HFFc6 (cell line): ENCODE measurements around the gene GSK3B. TPM values are rescaled to one million over a fixed set of nuclear protein-coding genes. Genes with fewer than 3 reads are reported as not detected.

ENCODE experiments used
- DNase-seq: peaks from one replicate; pipeline ENCODE4 v3.0.0-alpha.2; 2018
- H3K27ac Mint-ChIP-seq: 2 replicates; pipeline ENCODE4 v1.8.0; 2020; ENCODE audit warnings: mild to moderate bottlenecking, mixed read lengths
- H3K27me3 Mint-ChIP-seq: 2 replicates; pipeline ENCODE4 v1.8.0; 2021; ENCODE audit warnings: mild to moderate bottlenecking, moderate library complexity, mixed read lengths; ENCODE audit not compliant: insufficient read depth
- H3K36me3 Mint-ChIP-seq: 2 replicates; pipeline ENCODE4 v1.8.0; 2021; ENCODE audit warnings: low read depth, mixed read lengths
- H3K4me1 Mint-ChIP-seq: 2 replicates; pipeline ENCODE4 v1.8.0; 2020; ENCODE audit warnings: low read depth, mixed read lengths
- H3K4me3 Mint-ChIP-seq: 2 replicates; pipeline ENCODE4 v1.8.0; 2020; ENCODE audit warnings: mild to moderate bottlenecking, moderate library complexity, mixed read lengths
- H3K9me3 Mint-ChIP-seq: 2 replicates; pipeline ENCODE4 v1.8.0; 2020; ENCODE audit warnings: mild to moderate bottlenecking, mixed read lengths
- total RNA-seq, 6 experiments: library from RNA; stranded (reverse); fragmentation: NEBNext Ultra II Directional; extraction: Animal tissue kit (Norgen Biotek cat#: 25700); gene quantifications; 2 replicates in 1 of 6; 3 replicates in 5 of 6; pipeline ENCODE4 v1.2.3, GENCODE V29; 2021
- TF ChIP-seq, protein P1 (sequence below): fragments of 200-600 bp; sonication (generic); IDR thresholded peaks from 2 replicates; pipeline ENCODE4 v1.5.0; 2021; ENCODE audit warnings: antibody characterized with exemption, mild to moderate bottlenecking

GSK3B gene
- total RNA-seq, 6 experiments from 2014 or later = 42.9 to 52.8 (median 49.6) TPM

DNA sequence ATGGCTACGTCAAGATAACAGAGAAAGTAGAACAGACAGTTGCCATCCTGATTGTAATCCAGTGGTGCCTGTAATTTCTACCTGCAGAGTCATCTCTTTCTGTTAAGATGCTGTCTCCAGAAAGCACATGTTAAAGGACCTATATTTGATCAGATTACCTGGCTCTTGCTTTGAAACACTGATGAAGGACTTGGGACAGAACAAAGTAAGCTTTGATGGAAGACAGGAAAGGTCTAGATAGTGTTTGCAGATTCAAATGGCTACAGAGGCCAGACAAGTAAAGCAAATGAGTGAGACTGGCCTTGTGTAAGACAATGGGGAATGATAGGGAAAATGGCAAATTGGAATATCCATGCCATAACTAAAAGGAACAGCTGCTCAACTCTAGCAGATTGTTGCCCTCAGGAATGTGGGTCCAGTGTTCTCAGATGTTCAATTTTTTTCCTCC lies 1.8 kb upstream of the GSK3B start:
- TF ChIP-seq, protein P1, sequence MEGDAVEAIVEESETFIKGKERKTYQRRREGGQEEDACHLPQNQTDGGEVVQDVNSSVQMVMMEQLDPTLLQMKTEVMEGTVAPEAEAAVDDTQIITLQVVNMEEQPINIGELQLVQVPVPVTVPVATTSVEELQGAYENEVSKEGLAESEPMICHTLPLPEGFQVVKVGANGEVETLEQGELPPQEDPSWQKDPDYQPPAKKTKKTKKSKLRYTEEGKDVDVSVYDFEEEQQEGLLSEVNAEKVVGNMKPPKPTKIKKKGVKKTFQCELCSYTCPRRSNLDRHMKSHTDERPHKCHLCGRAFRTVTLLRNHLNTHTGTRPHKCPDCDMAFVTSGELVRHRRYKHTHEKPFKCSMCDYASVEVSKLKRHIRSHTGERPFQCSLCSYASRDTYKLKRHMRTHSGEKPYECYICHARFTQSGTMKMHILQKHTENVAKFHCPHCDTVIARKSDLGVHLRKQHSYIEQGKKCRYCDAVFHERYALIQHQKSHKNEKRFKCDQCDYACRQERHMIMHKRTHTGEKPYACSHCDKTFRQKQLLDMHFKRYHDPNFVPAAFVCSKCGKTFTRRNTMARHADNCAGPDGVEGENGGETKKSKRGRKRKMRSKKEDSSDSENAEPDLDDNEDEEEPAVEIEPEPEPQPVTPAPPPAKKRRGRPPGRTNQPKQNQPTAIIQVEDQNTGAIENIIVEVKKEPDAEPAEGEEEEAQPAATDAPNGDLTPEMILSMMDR = no peak

DNA sequence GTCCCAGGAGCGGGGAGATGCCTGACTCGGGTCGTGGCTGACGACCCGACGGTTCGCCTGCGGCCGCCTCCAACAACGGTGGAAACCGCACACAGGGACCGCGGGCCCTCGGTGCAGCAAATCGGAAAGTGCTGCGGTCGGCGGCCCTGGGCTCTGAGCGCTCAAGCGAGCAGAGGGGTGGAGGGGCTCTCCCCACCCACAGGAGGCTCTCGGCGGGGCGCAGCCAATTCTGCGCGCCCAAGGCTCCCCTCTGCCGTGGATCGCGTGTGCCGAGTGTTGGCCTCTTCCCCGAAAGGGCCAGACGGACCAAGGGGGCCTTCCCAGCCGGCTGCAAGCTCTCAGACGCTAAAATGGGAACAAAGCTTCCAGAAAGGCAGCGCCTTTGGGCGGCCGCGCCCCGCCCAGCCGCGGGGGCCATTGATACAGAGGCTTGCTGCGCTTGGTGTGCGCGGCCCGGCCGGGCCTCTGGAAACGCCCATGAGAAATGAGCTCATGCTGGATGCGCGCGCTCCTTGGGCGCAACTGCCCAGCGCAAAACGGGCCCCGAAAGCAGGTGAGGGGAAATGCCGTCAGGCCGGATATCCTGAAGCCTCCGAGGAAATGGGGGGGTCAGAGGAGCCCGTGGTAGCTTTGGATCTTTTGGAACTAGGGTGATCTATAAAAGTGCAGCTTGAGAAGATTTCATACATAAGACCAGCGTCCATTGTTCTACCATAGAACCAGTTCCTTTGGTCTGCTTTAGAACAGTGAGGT lies 1.2 kb upstream of the GSK3B start:
- Mint-ChIP-seq H3K9me3 (no peaks in the 10 kb centered on the region), H3K27ac (no peak overlapping the region), H3K4me3 (no peak overlapping the region), H3K27me3 (no peaks in the 10 kb centered on the region), H3K4me1 (peaks cover 33% of the 10 kb centered on the region), H3K36me3 (peaks cover 8% of the 10 kb centered on the region)
- TF ChIP-seq, protein P1 = no peak
- peak; percentile 86 for DNase-seq

More for the DNA sequence above, 1.8 kb upstream of the GSK3B start:
- Mint-ChIP-seq H3K4me3 (no peak overlapping the region), H3K4me1 (peaks cover 39% of the 10 kb centered on the region), H3K27me3 (no peaks in the 10 kb centered on the region), H3K27ac (no peak overlapping the region), H3K36me3 (peaks cover 8% of the 10 kb centered on the region), H3K9me3 (no peaks in the 10 kb centered on the region)
- no peak for DNase-seq

DNA sequence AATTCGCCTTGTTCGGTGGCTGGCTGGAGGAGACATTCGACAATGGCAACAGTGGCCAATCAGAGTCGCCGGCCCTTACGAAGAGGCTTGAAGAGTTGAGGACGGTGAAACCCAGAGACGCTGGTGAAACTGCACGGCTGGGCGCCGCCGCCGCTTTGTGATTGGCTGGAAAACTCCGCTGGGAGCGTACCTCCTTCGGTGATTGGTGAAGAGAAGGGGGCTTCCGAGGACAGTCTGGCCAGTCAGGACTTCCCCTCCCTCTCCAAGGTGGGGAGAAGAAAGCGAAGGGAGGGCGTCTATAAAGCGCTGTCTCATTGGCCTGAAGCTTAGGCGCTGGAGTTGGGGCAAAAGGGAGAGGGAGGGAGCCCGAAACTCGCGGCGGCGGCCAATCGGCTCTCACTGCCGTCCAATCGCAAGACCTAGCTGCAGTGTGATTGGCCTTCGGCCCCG lies 554 bp upstream of the GSK3B start:
- H3K4me1 Mint-ChIP-seq = peaks cover 27% of the 10 kb centered on the region

DNA sequence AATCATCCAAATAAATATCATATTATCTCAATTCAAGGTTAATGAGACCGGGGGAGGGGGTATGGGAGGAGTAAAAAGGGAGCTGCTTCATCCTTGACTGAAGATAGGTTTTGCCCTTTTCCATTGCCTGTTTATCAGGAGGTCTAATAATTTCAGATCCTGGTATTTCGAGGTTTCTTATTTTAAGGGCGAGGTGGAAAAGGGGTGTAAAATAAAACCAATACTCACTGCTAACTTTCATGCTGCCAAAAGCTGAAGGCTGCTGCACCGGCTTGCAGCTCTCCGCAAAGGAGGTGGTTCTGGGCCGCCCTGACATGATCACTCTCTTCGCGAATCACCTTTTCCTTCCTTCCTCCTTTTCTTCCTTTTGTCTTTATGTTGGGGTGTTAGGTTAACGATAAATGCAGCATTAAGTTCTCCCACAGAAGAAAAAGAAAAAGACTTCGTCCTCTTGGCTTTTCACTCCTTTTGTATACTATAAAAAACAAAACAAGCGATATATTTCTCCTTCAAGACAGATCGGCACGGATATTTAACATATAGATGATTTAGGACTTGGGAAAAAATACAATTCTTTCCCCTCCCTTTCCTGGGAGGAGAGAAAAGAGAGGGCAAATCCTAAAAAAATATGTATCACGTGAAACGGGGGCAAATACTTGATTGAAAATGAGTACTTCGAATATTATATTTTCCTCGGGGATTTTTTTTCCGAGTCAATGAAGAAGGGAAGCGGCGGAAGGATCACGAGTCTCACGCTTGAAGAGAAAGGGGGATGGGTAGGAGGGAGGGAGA lies 932 bp downstream of the GSK3B start:
- no peaks in the 10 kb centered on the region for H3K9me3 Mint-ChIP-seq
- H3K4me3 Mint-ChIP-seq = no peak overlapping the region
- TF ChIP-seq, protein P1 = no peak
- peaks cover 7% of the 10 kb centered on the region for H3K36me3 Mint-ChIP-seq
- H3K27ac Mint-ChIP-seq = no peak overlapping the region
- no peak for DNase-seq
- H3K27me3 Mint-ChIP-seq = no peaks in the 10 kb centered on the region
- H3K4me1 Mint-ChIP-seq = peaks cover 30% of the 10 kb centered on the region

More for the DNA sequence above, 554 bp upstream of the GSK3B start:
- DNase-seq = peak; percentile 100
- Mint-ChIP-seq H3K9me3 (no peaks in the 10 kb centered on the region), H3K4me3 (no peak overlapping the region), H3K27ac (no peak overlapping the region), H3K27me3 (no peaks in the 10 kb centered on the region), H3K36me3 (peaks cover 8% of the 10 kb centered on the region)
- TF ChIP-seq, protein P1 = no peak

DNA sequence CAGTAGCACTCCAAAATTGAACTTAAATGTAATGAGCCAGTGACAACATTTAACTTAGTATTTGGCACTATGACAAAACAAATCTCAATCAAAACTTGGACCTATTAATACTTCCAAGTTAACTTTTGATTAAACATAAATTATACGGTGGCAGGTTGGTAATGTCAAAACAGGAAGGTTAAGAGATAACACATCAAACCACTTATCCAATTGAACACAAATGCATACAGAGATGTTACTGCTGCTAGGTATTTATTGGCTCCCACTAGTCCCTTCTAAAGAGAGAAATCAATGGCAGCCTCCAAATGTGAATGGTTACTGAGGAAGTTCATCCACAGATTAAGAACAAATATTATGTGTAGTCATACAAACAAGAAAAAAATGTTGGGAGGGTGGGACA lies 1.8 kb downstream of the GSK3B start:
- H3K4me3 Mint-ChIP-seq = no peak overlapping the region
- peaks cover 28% of the 10 kb centered on the region for H3K4me1 Mint-ChIP-seq
- H3K27ac Mint-ChIP-seq = no peak overlapping the region
- no peaks in the 10 kb centered on the region for H3K9me3 Mint-ChIP-seq
- TF ChIP-seq, protein P1 = no peak
- peaks cover 7% of the 10 kb centered on the region for H3K36me3 Mint-ChIP-seq
- DNase-seq = no peak
- H3K27me3 Mint-ChIP-seq = no peaks in the 10 kb centered on the region
